Measurements from ENCODE around the gene TTN.

DNA sequence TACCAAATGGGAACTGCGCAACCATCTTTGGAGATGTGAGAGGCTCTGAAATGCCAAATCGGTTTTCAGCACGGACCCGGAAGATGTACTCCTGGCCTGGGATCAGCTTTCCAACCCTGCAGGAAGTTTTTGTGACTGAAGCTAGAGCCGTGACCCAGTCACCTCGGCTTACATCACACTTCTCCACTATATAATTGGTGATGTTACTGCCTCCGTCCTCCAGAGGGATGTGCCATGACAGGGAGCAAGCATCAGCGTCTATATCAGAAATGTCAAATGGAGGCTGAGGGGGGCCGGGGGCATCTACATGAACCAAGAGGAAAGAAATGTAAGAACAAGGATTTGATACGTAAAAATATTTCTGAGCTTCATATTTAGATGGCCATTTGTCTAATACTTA lies 222.6 kb downstream of the TTN start:
- TF ChIP-seq CSDC2 (CRISPR knock-in tag; IDR thresholded peaks at IDR 0.05) (no peak), PATZ1 (CRISPR knock-in tag; IDR thresholded peaks at IDR 0.05; ENCODE audit: borderline replicate concordance) (no peak)

All from SK-N-SH treated with all-trans-retinoic acid at 6 μM for 48 hours (cell line).